Amniotic stem cell (primary cell): Measurements from ENCODE around the gene GPBP1.
"Not testable (repeated sequence)": the region's sequence is repeated elsewhere in the genome, so short reads cannot be mapped to it uniquely, and the experiment has no call there.

Experiments used
- DNase-seq: peaks from one replicate; lab custom pipeline; 2025; lab: John Stamatoyannopoulos, UW

GPBP1 gene

DNA sequence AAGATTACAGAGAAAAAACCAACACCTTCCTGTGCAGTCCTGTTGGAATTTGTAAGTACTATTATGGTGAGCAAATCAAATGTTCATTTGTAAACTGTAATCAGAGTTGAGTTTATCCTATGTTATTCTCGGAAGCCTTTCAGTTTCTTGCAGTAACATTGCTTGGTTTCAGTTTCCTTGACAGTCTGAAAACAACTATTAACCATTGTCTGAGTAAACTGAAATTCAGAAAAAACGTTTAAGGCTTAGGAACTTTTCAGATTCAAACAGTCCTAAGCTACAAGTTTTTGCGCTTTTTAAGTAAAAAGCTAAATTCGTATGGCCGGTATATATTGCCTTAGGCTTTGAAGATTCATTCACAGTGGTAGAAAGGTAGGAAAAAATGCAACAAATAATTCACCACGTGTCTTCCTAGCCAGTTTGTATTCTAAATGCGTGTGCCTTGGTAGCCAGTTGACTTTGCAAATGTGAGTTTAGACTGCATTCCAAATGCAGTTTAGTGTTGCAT is 2.5 kb downstream of the GPBP1 start:
- peak; percentile 39 for DNase-seq

DNA sequence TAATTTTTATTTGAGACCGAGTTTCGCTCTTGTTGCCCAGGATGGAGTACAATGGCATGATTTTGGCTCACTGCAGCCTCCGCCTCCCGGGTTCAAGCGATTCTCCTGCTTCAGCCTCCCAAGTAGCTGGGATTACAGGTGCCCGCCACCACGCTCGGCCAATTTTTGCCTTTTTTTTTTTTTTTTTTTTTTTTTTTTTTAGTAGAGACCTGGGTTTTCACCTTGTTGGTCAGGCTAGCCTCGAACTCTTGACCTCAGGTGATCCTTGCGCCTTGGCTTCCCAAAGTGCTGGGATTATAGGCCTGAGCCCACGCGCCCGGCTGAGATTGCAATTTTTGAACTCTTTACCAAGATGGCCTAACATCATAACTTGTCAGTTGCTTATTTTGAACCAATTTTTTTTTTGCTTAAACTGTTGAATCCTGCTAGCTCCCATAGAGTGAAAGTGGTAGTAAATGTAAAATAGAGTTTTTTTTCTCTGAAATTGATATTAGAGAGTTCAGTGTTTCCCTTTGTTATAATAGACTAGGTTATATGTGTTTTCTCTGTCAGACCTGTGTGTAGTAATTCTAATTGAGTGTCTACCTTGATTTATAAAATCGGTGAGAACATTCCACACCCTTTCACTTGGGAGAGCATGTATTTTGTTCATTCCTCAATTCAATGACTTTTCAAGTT is 3.8 kb downstream of the GPBP1 start:
- no peak for DNase-seq

DNA sequence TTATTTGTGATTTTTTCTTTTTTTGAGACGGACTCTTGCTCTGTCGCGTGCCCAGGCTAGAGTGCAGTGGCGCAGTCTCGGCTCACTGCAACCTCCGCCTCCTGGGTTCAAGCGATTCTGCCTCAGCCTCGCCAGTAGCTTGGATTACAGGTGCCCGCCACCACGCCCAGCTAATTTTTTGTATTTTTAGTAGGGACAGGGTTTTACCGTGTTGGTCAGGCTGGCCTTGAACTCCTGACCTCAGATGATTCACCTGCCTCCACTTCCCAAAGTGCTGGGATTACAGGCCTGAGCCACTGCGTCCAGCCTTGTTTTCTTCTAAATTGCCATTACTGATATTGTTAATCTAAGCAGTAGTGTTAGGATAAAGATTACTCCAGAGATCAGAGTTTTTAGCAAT is 4.4 kb downstream of the GPBP1 start:
- not testable (repeated sequence) for DNase-seq

DNA sequence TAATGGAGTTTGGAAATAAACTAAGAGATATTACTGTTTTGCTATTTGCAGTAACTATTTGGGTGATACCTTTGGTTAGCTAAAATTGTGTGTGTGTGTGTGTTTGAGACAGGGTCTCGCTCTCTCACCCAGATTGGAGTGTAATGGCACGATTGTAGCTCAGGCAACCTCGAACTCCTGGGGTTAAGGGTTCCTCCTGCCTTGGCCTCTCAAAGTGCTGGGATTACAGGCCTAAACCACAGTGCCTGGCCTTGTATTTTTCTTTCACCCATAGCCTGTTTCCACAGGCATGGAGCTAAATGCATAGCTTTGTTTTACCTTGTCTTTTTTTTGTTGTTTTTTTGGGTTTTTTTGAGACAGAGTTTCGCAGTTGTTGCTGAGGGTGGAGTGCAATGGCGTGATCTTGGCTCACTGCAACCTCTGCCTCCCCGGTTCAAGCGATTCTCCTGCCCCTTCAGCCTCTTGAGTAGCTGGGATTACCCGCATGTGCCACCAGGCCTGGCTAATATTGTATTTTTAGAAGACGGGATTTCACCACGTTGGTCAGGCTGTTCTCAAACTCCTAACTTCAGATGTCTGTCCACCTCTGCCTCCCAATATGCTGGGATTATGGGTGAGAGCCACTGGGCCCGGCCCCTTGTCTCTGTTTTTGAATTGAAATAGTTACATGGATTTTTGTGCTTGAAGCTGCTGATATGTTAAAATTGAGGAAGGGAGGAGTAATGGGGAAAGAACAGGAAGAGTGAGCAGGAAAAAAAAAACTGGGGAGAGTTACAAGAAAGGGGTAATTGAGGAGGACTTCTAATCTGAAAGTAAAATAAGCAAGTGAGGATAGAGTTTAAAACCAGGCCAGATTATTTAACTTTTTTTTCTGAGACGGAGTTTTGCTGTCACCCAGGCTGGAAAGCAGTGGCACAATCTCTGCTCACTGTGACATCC is 5.7 kb downstream of the GPBP1 start:
- DNase-seq: no peak

DNA sequence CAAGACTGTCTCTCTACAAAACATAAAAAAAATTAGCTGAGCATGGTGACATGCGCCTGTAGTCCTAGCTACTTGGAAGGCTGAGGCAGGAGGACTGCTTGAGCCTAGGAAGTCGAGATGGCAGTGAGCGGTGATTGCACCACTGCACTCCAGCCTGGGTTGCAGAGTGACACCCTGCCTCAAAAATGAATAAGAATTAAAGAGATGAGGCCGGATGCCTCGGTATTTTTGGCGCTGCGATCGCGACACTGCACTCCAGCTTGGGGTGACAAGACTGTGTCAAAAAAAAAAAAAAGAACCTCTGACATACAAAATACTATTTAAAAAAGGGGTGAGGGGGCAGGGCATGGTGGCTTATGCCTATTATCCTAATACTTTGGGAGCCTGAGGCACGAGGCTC is 7.3 kb downstream of the GPBP1 start:
- no peak for DNase-seq

DNA sequence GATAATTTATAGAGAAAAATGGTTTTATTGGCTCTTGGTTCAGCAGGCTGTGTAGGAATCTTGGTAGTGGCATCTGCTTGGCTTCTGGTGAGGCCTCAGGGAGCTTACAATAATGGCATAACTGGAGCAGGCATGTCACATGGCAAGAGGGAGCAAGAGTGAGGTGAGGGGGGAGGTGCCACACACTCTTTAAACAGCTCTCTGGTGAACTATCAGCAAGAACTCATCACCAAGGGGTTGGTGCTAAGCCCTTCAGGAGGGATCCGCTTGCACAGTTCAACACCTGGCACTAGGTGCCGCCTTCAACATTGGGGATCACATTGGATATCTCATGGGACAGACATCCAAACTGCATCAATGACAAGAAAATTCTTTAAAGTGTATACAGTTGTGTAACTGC is 10.5 kb downstream of the GPBP1 start:
- no peak for DNase-seq

DNA sequence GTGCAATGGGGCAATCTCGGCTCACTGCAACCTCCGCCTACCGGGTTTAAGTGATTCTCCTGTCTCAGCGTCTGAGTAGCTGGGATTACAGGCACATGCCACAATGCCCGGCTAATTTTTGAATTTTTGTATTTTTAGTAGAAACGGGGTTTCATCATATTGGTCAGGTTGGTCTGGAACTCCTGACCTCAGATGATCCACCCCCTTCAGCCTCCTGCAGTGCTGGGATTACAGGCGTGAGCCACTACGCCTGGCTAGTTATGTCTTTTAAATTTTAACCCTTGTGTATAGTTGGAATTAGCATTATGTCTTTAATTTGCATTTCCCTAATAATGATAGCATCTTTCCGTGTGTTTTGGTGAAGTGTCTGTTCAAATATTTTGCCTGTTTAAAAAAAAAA is 11.5 kb downstream of the GPBP1 start:
- no peak for DNase-seq

DNA sequence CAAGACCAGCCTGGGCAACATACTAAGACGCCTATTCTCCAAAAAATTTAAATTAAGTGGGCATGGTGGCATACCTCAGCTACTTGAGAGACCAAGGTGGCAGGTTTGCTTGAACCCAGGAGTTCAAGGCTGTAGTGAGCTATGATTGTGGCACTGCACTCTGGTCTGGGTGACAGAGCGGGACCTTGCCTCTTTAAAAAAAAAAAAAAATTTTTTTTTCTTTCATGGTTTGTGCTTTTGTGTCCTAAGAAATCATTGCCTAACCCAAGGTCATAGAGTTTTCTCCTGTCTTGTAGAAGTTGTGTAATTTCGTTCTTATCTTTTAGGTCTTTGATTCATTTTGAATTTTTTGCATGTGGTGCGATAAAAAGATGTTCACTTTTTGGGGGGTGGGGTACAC is 12.3 kb downstream of the GPBP1 start:
- no peak for DNase-seq

DNA sequence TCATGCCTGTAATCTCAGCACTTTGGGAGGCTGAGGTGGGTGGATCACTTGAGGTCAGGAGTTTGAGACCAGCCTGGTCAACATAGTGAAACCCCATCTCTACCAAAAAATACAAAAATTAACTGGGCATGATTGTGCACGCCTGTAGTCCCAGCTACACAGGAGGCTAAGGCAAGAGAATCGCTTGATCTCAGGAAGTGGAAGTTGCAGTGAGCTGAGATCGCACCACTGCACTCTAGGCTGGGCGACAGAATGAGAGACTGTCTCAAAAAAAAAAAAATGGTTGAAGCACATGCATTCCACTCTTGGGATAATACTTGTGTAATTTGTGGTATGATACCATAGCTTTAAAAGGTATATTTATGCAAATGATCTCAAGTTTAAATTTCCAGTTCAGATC is 14.1 kb downstream of the GPBP1 start:
- not testable (repeated sequence) for DNase-seq

DNA sequence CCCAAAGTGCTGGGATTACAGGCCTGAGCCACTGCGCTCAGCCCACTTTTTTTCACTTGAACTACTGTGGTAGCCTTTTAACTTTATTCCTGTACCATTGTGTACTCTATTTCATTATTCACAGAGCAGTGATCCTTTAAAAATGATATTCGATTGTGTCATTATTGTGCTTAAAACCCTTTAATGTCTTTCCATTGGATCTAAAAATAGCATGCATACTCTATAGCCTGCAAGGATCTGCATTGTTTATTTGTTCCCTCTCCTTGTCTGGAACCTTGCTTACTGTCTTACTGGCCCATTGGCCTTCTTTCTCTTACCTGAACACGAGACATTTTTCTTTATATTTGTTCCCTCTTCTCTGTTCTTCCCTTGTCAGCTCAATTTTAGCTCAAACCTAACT is 15.7 kb downstream of the GPBP1 start:
- DNase-seq: no peak

DNA sequence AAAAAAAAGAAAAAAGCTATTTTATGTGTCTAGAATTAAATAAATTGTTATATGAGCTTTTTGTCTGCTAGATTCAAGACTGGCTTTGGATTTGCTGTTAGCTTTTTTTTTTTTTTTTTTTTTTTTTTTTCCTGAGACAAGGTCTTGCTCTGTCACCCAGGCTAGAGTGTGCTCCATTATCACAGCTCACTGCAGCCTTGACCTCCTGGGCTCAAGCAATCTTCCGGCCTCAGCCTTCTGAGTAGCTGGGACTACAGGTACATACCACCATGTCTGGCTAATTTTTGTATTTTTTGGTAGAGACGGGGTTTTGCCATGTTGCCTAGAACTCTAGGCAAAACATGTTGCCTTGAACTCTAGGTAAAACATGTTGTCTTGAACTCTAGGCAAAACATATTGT is 16.7 kb downstream of the GPBP1 start:
- DNase-seq: no peak

DNA sequence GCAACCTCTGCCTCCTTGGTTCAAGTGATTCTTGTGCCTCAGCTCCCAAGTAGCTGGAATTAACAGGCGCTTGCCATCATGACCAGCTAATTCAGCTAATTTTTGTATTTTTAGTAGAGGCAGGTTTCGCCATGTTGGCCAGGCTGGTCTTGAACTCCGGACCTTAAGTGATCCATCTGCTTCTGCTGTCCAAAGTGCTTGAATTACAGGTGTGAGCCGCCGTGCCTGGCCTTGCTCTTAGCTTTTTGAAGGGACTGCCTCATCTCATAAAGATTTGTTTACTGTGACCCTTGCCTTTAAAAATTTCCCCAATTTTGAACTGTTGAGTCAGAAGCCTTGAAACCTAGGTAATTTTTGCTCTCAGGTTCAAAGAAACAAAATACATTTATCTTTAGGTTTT is 17.3 kb downstream of the GPBP1 start:
- no peak for DNase-seq

DNA sequence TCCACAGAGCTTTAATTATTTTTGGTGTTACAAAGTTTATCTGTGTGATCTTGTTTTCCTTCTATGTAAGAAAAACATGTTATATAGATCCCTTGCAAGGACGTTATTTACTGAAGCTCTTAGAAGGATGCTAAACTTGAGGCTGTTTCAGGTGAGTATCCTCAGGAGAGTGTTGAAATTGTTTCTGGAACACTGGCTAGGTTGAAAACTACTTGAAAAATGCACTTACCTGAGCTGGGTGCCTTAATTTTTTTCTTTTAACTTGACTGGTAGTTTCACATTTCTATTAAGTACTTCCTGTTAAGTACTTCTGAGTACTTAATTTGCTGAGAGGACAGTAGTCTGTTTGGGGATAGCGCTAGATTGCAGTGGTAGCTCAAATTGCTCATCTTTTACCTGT is 18.1 kb downstream of the GPBP1 start:
- DNase-seq: no peak

DNA sequence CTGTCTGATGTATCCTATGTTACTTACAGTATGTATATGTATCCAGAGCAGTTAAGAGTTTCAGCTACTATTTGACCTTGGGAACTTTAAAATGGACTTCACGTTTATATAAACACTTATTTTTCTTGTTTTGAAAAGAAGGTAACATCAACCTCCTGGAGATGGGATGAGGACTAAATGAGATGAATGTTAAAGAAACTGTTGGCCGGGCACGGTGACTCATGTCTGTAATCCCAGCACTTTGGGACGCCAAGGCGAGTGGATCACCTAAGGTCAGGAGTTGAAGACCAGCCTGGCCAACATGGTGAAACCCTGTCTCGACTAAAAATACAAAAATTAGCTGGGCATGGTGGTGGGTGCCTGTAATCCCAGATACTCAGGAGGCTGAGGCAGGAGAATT is 19.0 kb downstream of the GPBP1 start:
- not testable (repeated sequence) for DNase-seq

DNA sequence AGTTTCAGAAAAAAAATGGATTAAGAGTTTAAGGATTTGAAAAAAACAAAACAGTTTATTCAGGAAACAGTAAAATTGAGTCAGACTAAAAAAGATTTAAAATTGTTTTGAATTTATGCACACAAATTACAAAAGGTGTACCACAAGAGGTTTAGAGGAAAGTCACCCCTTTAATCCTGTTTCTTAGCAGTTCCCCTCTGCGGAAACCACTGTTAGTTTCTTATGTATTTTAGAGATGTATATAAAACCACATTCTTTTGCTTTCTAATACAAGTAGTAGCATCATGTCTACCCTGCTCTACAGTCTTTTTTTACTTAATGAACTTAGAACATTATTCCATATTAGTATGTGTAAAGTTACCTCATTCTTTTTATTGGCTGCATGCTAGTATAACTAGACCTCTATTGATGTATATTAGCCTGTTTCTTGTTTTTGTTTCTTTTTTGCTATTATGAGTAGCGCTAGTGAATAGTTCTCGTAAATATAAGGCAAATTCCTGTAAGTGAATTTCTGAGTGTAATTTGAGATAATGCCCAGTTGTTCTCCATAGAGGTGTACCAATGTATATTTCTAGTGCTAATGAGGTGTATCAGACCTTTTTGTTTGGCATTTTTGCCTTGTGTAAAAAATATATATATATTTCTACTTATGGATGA is 20.0 kb downstream of the GPBP1 start:
- no peak for DNase-seq

DNA sequence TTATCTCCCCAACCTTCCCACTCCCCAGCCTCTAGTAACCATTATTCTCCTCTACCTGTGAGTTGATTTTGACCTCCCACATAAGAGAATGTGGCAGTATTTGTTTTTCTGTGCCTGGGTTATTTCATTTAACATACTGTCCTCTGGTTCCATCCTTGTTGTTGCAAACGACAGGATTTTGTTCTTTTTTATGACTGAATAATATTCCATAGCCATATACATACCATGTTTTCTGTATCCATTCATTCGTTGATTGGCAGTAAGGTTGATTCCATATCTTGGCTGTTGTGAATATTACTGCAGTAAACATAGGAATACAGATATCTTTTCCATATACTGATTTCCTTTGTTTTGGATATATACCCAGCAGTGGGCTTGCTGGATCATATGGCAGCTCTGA is 20.8 kb downstream of the GPBP1 start:
- DNase-seq: no peak

DNA sequence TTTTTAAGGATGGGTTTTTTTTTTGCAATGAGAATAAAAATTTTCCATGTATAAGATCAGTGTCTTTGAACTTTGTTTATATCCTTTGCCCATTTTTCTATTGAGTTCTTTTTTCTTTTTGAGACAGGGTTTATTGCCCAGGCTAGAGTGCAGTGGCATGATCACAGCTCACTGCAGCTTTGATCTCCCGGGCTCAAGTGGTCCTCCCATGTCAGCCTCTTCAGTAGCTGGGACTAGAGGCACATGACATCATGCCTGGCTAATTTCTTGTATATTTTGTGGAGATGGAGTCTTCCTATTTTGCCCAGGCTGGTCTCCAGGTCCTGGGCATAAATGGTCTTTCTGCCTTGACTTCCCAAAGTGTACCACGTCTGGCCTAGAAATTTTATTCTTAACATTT is 21.2 kb downstream of the GPBP1 start:
- DNase-seq: no peak

DNA sequence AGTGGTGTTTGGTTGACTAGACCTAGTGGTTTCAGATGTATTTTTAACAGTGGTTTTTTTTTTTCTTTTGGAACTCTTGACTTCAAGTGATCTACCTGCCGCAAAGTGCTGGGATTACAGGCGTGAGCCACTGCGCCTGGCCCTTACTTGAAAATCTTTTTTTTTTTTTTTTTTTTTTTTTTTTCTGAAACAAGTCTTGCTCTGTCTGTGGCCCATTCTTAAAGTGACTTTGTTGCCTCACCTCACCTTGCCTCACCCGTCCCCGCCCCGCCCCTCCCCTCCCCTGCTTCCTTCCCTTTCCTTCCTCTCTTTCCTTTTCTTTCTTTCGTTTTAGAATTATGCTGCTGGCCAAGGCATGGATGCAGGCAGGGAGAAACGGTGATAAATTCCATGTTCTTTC is 26.0 kb downstream of the GPBP1 start:
- no peak for DNase-seq

DNA sequence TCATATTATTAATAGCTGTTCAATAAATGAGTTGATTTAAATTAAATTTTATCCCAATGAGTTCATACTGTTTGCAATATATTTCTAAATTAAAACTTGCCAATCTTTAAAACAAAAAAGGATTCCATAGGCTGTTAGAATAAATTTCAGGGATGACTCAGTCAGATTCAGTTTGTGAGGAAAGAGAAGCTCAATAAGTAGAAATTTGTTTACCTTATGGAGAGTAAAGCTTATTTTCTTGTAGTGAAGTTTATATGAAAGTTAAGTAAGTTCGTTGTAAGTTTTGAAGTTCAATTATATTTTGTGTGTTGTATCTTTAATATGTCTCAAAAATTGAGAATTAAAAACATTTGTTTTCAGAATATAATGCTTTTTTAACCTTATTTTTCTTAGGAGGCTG is 29.0 kb downstream of the GPBP1 start:
- no peak for DNase-seq

DNA sequence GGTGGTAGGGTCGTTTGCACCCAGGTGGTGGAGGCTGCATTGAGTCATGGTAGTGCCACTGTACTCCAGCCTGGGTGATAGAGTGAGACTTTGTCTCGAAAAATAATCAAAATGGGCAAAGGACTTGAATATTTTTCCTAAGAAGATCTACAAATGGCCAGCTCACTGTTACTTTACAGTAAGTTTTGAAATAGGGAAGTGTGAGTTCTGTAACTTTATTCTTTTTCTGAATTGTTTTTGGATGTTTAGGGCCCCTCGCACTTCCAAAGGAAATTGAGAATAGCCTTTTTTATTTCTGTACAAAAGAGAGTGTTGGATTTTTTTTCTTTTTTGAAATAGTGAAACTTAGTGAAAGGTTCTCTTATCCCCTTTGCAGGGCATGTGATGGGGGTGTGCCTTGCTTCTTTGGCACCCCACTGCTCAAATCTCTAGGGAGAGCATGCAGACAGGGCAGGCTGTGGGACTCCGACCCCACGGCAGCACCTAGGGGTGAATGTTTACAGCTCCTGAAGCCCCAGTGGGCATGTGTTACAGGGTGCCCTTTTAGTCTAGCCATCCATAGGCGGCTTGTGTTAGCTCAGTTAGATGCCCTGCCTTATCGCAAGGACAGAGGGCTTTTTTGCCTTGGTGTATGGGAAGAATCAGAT is 33.3 kb downstream of the GPBP1 start:
- no peak for DNase-seq

DNA sequence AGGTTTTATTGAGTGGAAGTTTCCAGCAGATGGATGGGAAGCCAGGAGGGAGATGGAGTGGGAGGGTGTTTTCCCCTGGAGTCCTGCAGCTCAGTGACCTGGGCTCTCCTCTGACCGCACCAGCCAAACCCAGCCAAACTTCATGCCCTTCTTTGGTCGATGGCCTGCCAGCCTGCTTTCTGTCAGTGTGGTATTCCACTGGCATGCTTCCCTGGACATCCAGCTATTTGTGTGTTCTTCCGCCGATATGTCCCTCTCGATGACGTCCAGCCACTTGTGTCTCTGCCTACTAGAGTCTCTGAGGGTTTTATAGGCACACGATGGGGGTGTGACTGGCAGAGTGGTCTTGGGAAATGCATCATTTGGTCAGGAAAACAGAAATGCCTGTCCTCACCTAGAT is 33.8 kb downstream of the GPBP1 start:
- no peak for DNase-seq

DNA sequence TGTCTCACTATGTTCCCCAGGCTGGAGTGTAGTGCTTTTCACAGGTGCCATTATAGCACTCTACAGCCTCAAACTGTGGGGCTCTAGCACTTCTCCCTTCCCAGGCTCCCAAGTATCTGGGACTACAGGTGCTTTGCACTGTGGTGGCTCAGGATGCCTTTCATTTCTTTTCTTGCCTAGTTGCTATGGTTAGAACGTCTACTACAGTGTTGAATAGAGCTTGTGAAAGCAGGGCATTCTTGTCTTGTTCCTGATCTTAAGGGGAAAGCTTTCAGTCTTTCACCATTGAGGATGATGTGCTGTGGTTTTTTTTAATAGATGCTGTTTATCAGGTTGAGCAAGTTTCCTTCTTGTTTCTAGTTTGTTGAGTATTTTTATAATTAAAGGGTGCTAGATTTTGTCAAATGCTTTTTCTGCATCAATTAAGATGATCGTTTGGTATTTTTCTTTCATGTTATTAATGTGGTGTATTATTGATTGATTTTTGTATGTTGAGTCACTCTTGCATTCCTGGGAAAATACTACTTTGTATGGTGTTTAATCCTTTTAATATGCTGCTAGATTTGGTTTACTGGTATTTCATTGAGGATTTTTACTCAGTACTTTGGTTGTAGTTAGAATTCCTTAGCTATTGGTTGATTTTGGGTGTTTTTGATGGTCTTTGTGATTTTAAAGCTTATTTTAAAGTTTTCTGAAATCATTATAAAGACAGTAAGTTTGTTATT is 35.6 kb downstream of the GPBP1 start:
- DNase-seq: no peak
